Thoracic aorta (tissue), 2 donors: ENCODE measurements around the gene FANCE. TPM values are rescaled to one million over a fixed set of nuclear protein-coding genes. Genes with fewer than 3 reads are reported as not detected.

Experiments
- ATAC-seq: fragments of 150-250 bp; one replicate; pipeline ENCODE4 v1.8.0; 2017; ENCODE audit warnings: low read depth; ENCODE audit not compliant: insufficient number of reproducible peaks, low FRiP score
- DNase-seq: peaks from one replicate; pipeline ENCODE4 v3.0.0-alpha.2; 2020; ENCODE audit warnings: low spot score
- H3K27ac ChIP-seq, 2 donors: fragments of 200-600 bp; sonication (generic); 1 replicate in 1 of 2; 2 replicates in 1 of 2; pipeline ENCODE4 v1.5.1; 2016; ENCODE audit warnings: mild to moderate bottlenecking in 2 of 2, moderate library complexity in 2 of 2
- H3K27me3 ChIP-seq: fragments of 200-600 bp; sonication (generic); replicated peaks from 2 replicates; pipeline ENCODE4 v1.6.0; 2016; ENCODE audit warnings: mild to moderate bottlenecking; ENCODE audit not compliant: insufficient read depth
- H3K36me3 ChIP-seq: fragments of 200-600 bp; sonication (generic); one replicate; pipeline ENCODE4 v1.5.1; 2016
- H3K4me1 ChIP-seq, 2 donors: fragments of 200-600 bp; sonication (generic); 1 replicate in 1 of 2; 2 replicates in 1 of 2; pipeline versions ENCODE4 v1.5.1 to v1.6.0; 2016; ENCODE audit warnings: low read depth in 2 of 2, mild to moderate bottlenecking in 1 of 2; ENCODE audit not compliant: control insufficient read depth in 1 of 2
- H3K4me3 ChIP-seq: fragments of 200-600 bp; sonication (generic); 2 replicates; pipeline ENCODE4 v1.5.1; 2016; ENCODE audit warnings: mild to moderate bottlenecking
- H3K9me3 ChIP-seq: fragments of 200-600 bp; sonication (generic); 2 replicates; pipeline ENCODE4 v1.5.1; 2016
- total RNA-seq, 2 donors: library from RNA; depleted of rRNA; stranded (reverse); fragments of >200 nt; gene quantifications; one replicate each; pipeline versions ENCODE4 v1.1.0 to v1.2.3, GENCODE V29; 2016
- TF ChIP-seq, protein P1 (sequence below): fragments of 200-600 bp; sonication (generic); IDR thresholded peaks from one replicate; pipeline ENCODE4 v1.5.1; 2019; ENCODE audit warnings: antibody characterized with exemption

Gene FANCE
- total RNA-seq, 2 donors from 2014 or later = 3.1 to 6.2 TPM

DNA sequence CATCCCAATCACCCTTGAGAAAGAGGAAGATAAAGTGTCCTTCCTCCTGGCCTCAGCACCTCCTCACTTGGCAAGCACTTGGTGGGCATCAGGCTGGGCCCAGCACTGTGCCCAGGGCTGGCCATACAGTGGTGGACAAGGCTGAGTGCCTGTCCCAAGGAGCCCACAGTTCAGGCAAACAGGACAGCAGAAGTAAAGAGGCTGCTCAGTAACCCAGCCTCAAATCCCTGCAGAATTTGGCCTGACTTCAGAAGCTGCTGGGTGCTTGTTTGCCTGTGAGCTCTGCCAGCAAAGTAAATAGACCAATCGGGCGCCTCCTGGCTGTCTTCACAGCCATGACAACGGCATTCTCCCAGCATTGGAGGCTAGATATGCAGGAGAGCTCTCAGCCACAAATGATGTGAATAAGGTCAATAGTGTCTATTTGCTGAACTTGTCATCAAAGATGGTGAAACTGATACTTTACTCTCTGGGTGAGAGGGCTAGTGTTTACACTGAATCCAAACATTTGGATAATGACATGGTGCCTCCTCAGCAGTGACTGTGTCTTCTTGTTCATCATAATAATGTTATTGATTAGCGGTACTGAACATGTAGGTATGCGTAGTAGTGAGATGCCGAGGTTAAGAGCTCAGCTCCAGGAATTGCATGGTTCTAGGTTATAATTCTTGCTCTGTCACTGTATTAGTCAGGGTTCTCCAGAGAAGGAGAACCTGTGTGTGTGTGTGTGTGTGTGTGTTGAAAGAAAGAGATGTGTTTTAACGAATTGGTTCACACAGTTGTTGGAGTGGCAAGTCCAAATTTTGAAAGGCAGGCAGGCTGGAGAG, 36.9 kb upstream of the FANCE start:
- H3K4me3 ChIP-seq = no peak overlapping the region
- DNase-seq (peak; percentile 28), ATAC-seq (peak; percentile 48)
- TF ChIP-seq, protein P1, sequence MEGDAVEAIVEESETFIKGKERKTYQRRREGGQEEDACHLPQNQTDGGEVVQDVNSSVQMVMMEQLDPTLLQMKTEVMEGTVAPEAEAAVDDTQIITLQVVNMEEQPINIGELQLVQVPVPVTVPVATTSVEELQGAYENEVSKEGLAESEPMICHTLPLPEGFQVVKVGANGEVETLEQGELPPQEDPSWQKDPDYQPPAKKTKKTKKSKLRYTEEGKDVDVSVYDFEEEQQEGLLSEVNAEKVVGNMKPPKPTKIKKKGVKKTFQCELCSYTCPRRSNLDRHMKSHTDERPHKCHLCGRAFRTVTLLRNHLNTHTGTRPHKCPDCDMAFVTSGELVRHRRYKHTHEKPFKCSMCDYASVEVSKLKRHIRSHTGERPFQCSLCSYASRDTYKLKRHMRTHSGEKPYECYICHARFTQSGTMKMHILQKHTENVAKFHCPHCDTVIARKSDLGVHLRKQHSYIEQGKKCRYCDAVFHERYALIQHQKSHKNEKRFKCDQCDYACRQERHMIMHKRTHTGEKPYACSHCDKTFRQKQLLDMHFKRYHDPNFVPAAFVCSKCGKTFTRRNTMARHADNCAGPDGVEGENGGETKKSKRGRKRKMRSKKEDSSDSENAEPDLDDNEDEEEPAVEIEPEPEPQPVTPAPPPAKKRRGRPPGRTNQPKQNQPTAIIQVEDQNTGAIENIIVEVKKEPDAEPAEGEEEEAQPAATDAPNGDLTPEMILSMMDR = peak; percentile 52
- H3K4me1 ChIP-seq = peaks cover 0 to 6% of the 10 kb centered on the region in 2 donors
- no peaks in the 10 kb centered on the region for H3K9me3 ChIP-seq
- peaks cover 19% of the 10 kb centered on the region for H3K36me3 ChIP-seq
- no peaks in the 10 kb centered on the region for H3K27me3 ChIP-seq
- no peak overlapping the region for H3K27ac ChIP-seq

GRCh38 chr6:35417979-35418661, 34.0 kb upstream of the FANCE start:
- Histone ChIP-seq H3K9me3 (no peaks in the 10 kb centered on the region), H3K27me3 (no peaks in the 10 kb centered on the region), H3K27ac (no peak overlapping the region), H3K4me1 (peaks cover 0 to 6% of the 10 kb centered on the region in 2 donors), H3K4me3 (no peak overlapping the region), H3K36me3 (peaks cover 8% of the 10 kb centered on the region)
- ATAC-seq (no peak), DNase-seq (no peak)
- TF ChIP-seq, protein P1 = no peak

DNA sequence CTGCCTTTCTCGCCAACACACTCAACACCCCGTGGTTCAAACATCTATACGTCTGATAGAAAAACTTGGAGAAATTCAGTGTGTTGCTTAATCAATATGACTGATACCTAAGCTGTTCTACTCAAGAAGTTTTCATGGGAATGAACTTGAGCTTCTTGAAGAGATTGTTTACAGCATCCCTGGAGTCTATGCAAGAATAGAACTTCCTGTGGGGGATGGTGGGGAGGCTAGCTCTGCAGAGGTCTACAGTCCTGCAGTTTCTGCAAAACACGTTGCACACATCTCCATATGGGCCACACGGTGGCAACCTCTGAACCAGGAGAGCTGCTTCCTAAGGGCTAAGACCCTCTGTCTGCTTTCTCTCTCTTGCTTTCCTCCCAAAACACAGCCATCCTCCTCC, 32.7 kb upstream of the FANCE start:
- Histone ChIP-seq H3K27me3 (no peaks in the 10 kb centered on the region), H3K36me3 (peaks cover 12% of the 10 kb centered on the region), H3K27ac (no peak overlapping the region), H3K4me1 (peaks cover 0 to 6% of the 10 kb centered on the region in 2 donors), H3K9me3 (no peaks in the 10 kb centered on the region), H3K4me3 (no peak overlapping the region)
- DNase-seq = no peak
- ATAC-seq = no peak
- TF ChIP-seq, protein P1 = no peak

DNA sequence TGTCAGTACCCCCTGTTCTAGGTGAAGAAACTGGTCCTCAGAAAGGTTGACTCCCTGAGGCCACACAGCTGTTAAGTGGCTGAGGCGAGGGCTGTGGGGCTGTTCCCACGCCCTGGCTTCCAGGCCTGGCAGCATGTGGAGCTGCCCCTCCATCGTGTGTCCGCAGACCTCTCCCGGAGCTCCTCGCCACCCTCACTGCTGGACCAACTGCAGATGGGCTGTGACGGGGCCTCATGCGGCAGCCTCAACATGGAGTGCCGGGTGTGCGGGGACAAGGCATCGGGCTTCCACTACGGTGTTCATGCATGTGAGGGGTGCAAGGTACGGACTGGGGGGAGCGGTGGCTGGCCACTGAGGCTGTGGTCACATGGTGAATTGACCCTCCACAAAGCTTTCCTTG, 32.2 kb upstream of the FANCE start:
- DNase-seq (no peak), ATAC-seq (no peak)
- no peaks in the 10 kb centered on the region for H3K9me3 ChIP-seq
- H3K36me3 ChIP-seq = peaks cover 12% of the 10 kb centered on the region
- no peak overlapping the region for H3K4me3 ChIP-seq
- TF ChIP-seq, protein P1 = no peak
- no peaks in the 10 kb centered on the region for H3K27me3 ChIP-seq
- peaks cover 0 to 2% of the 10 kb centered on the region in 2 donors for H3K4me1 ChIP-seq
- no peak overlapping the region for H3K27ac ChIP-seq

- ATAC-seq = no peak
Measured at GRCh38 chr6:35425284-35425683, 26.9 kb upstream of the FANCE start.

More at GRCh38 chr6:35425284-35425683, 26.9 kb upstream of the FANCE start:
- TF ChIP-seq, protein P1 = no peak
- Histone ChIP-seq H3K9me3 (peaks cover 14% of the 10 kb centered on the region), H3K36me3 (peaks cover 18% of the 10 kb centered on the region), H3K4me1 (no peaks in the 10 kb centered on the region), H3K27ac (no peak overlapping the region), H3K27me3 (no peaks in the 10 kb centered on the region), H3K4me3 (no peak overlapping the region)
- no peak for DNase-seq
